GM21390 (cell line): ENCODE measurements around the gene NT5DC3.

Experiments
- ATAC-seq: cut with Tn5 transposase; IDR thresholded peaks from one replicate; pipeline ENCODE4 v1.9.1; 2021; ENCODE audit not compliant: unreplicated experiment

Gene NT5DC3

GRCh38 chr12:103785243-103786031, 55.6 kb downstream of the NT5DC3 start:
- no peak for ATAC-seq

- no peak for ATAC-seq
Measured at GRCh38 chr12:103783744-103784664, 57.0 kb downstream of the NT5DC3 start.

GRCh38 chr12:103782399-103782798, 58.6 kb downstream of the NT5DC3 start:
- ATAC-seq: no peak

GRCh38 chr12:103780992-103781391, 60.0 kb downstream of the NT5DC3 start:
- no peak for ATAC-seq

- no peak for ATAC-seq
Measured at GRCh38 chr12:103780093-103780440, 61.0 kb downstream of the NT5DC3 start.

- ATAC-seq: no peak
Measured at GRCh38 chr12:103779410-103780092, 61.5 kb downstream of the NT5DC3 start.

- no peak for ATAC-seq
Measured at GRCh38 chr12:103778781-103779180, 62.3 kb downstream of the NT5DC3 start.

- no peak for ATAC-seq
Measured at GRCh38 chr12:103774977-103775560, 66.0 kb downstream of the NT5DC3 start.

- no peak for ATAC-seq
Measured at GRCh38 chr12:103773109-103773910, 67.7 kb downstream of the NT5DC3 start.

- no peak for ATAC-seq
Measured at GRCh38 chr12:103772367-103773108, 68.5 kb downstream of the NT5DC3 start.

- ATAC-seq: no peak
Measured at GRCh38 chr12:103771466-103771865, 69.6 kb downstream of the NT5DC3 start.

GRCh38 chr12:103769240-103769945, 71.6 kb downstream of the NT5DC3 start:
- no peak for ATAC-seq

GRCh38 chr12:103768467-103769123, 72.4 kb downstream of the NT5DC3 start:
- no peak for ATAC-seq

GRCh38 chr12:103766028-103766427, 75.0 kb downstream of the NT5DC3 start:
- ATAC-seq: no peak

- no peak for ATAC-seq
Measured at GRCh38 chr12:103765322-103765721, 75.7 kb downstream of the NT5DC3 start.

- no peak for ATAC-seq
Measured at GRCh38 chr12:103762473-103762872, 78.6 kb downstream of the NT5DC3 start.

GRCh38 chr12:103758310-103759089, 82.5 kb downstream of the NT5DC3 start:
- no peak for ATAC-seq

- ATAC-seq: no peak
Measured at GRCh38 chr12:103757248-103757647, 83.8 kb downstream of the NT5DC3 start.
